ENCODE measurements around the gene CELF5. TPM values are rescaled to one million over a fixed set of nuclear protein-coding genes. Genes with fewer than 3 reads are reported as not detected.

CELF5 gene
- total and polyA plus RNA-seq, 12 donors: not detected

- DNase-seq (no peak), ATAC-seq (no peak)
- H3K27me3 ChIP-seq: no peaks in the 10 kb centered on the region
- no peak overlapping the region for H3K27ac ChIP-seq
- 96 to 97% methylated on average over 42 to 43 of the region's 43 CpGs for WGBS, 2 donors
- H3K4me3 ChIP-seq: no peak overlapping the region
- H3K9me3 ChIP-seq: no peaks in the 10 kb centered on the region
- no peaks in the 10 kb centered on the region for H3K4me1 ChIP-seq
- intact Hi-C loops (cut with DNase I): no loop called here
- H3K36me3 ChIP-seq: peaks cover 0 to 89% (median 23%) of the 10 kb centered on the region in 9 donors
- TF ChIP-seq, protein P1, sequence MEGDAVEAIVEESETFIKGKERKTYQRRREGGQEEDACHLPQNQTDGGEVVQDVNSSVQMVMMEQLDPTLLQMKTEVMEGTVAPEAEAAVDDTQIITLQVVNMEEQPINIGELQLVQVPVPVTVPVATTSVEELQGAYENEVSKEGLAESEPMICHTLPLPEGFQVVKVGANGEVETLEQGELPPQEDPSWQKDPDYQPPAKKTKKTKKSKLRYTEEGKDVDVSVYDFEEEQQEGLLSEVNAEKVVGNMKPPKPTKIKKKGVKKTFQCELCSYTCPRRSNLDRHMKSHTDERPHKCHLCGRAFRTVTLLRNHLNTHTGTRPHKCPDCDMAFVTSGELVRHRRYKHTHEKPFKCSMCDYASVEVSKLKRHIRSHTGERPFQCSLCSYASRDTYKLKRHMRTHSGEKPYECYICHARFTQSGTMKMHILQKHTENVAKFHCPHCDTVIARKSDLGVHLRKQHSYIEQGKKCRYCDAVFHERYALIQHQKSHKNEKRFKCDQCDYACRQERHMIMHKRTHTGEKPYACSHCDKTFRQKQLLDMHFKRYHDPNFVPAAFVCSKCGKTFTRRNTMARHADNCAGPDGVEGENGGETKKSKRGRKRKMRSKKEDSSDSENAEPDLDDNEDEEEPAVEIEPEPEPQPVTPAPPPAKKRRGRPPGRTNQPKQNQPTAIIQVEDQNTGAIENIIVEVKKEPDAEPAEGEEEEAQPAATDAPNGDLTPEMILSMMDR (IDR thresholded peaks at IDR 0.05): no peak
These were observed 20.4 kb upstream of the CELF5 start for GRCh38 chr19:3203805-3204645.

- Histone ChIP-seq H3K9me3 (no peaks in the 10 kb centered on the region), H3K27me3 (no peaks in the 10 kb centered on the region), H3K4me3 (no peak overlapping the region), H3K4me1 (no peaks in the 10 kb centered on the region), H3K36me3 (peaks cover 0 to 87% (median 20%) of the 10 kb centered on the region in 9 donors), H3K27ac (no peak overlapping the region)
- WGBS, 2 donors: 95% methylated on average over 35 of the region's 35 CpGs
- DNase-seq: no peak
- ATAC-seq: no peak
- TF ChIP-seq, protein P1 (IDR thresholded peaks at IDR 0.05): no peak
- intact Hi-C loops (cut with DNase I): no loop called here
These were observed 19.7 kb upstream of the CELF5 start for GRCh38 chr19:3204646-3205275.

- H3K4me3 ChIP-seq: no peak overlapping the region
- no peaks in the 10 kb centered on the region for H3K9me3 ChIP-seq
- 96 to 97% methylated on average over 28 of the region's 28 CpGs for WGBS, 2 donors
- peaks cover 0 to 75% (median 20%) of the 10 kb centered on the region in 9 donors for H3K36me3 ChIP-seq
- intact Hi-C loops (cut with DNase I): no loop called here
- TF ChIP-seq, protein P1 (IDR thresholded peaks at IDR 0.05): no peak
- H3K27ac ChIP-seq: no peak overlapping the region
- no peaks in the 10 kb centered on the region for H3K4me1 ChIP-seq
- no peak for DNase-seq
- no peak for ATAC-seq
- no peaks in the 10 kb centered on the region for H3K27me3 ChIP-seq
These were observed 18.1 kb upstream of the CELF5 start for GRCh38 chr19:3206216-3206953.

DNA sequence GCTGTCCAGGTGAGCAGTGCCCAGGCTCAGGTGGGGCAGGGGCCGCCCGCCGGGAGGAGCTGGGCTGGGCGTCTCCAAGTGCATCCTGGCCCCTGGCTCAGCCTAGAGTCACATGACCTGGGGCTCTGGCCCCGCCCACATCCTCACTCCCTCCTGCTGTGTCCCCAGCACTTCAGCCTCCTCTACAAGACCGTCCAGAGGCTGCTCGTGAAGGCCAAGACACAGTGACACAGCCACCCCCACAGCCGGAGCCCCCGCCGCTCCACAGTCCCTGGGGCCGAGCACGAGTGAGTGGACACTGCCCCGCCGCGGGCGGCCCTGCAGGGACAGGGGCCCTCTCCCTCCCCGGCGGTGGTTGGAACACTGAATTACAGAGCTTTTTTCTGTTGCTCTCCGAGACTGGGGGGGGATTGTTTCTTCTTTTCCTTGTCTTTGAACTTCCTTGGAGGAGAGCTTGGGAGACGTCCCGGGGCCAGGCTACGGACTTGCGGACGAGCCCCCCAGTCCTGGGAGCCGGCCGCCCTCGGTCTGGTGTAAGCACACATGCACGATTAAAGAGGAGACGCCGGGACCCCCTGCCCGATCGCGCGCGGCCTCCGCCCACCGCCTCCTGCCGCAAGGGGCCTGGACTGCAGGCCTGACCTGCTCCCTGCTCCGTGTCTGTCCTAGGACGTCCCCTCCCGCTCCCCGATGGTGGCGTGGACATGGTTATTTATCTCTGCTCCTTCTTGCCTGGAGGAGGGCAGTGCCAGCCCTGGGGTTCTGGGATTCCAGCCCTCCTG is 16.8 kb upstream of the CELF5 start:
- TF ChIP-seq, protein P1 (IDR thresholded peaks at IDR 0.05): no peak
- H3K27me3 ChIP-seq: no peaks in the 10 kb centered on the region
- no peaks in the 10 kb centered on the region for H3K9me3 ChIP-seq
- H3K36me3 ChIP-seq: peaks cover 0 to 62% (median 20%) of the 10 kb centered on the region in 9 donors
- no peak overlapping the region for H3K4me3 ChIP-seq
- intact Hi-C loops (cut with DNase I): no loop called here
- DNase-seq: no peak
- H3K4me1 ChIP-seq: no peaks in the 10 kb centered on the region
- WGBS, 2 donors: 93 to 94% methylated on average over 43 of the region's 43 CpGs
- H3K27ac ChIP-seq: no peak overlapping the region
- no peak for ATAC-seq
